ENCODE measurements around the gene LACTB.
A peak's percentile ranks its signal among the peaks of the same experiment; 100 is the strongest.

Gene LACTB

DNA sequence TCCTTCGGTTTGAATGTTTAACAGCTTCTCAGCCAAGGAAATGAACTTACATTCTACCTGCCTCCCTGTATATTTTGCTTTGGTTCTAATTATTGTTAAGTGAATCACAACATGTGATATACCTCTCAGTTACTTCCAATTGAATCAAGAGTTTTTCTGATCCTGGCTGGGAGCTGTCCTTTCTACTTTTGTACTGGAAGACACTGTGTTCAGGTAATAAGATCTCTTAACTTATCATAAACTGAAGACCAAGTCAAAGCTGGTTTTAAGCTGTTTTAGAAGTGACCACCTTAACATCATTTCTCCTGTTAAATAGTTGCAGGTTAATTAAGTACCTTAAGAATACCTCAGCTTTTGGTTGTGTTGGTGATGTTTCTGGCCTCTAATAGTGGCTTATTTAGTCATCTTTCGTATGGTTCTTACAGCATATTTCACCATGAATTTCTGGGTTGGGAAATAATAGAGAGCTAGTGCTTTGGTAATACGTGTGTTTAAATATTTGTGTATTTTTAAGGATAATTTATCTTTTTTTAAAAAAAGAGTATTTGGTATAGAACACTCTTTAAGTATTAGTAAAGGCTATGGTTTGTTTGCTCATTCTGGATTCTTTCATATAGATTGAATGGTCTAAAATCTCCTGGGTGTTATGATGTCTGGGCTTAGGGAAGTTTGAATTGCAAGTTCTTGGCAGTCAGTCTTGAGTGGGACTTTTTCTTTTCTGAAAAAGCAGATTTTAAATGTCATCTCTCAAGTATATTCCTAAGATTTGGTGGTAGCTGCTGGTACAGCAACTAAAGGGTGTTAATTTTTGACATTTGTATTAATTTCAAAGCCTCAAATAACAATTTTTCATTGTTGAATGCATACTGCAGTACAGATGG is 69.3 kb downstream of the LACTB start:
- no peak for DNase-seq (ENCODE audit: low read depth, low spot score)
- H3K4me3 ChIP-seq (ENCODE audit: low read length): peak overlapping the region; percentile 90

All from Jurkat, Clone E6-1 (cell line).